ENCODE data around the gene ZFPM1.
"Not testable (repeated sequence)": the region's sequence is repeated elsewhere in the genome, so short reads cannot be mapped to it uniquely, and the experiment has no call there.

ZFPM1 gene

DNA sequence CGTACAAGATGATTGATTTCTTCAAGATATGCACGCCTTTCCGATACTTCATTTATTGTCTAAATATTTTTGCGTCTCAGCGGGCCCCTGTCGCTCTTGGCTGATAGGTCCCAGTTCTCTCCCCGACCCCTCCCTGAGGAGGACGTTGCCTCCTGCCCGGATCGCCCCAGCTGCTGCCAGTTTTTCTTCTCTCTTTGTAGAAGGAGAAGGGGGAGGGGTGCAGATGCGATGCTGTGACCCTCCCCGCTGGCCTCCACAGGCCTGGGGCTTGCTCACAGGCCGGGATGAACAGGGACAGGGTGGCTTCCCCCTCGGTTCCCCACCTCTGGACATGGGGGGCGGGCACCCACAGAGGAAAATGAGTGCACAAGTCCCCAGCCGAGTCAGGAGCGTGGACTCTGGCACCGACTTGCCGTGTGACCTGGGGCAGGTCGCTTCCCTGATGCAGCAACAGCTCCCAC is 63.6 kb downstream of the ZFPM1 start:
- FAIRE-seq: no peak

DNA sequence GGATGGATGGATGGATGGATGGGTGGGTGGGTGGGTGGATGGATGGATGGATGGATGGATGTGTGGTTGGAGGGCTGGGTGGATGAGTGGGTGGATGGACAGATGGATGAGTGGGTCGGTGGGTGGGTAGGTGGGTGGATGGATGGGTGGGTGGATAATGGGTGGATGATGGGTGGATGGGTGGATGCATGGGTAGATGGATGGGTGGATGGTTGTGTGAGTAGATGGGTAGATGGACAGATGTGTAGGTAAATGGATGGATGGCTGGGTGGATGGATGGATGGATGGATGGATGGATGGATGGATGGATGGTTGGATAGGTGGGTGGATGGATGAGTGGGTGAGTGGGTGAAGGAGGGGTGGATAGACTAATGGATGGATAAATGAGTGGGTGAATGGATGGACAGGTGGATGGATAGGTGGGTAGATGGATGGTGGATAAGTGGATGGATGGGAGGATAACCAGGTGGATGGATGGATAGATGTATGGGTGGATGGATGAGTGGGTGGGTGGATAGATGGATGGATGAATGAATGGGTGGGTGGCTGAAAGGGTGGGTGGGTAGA is 64.2 kb downstream of the ZFPM1 start:
- not testable (repeated sequence) for FAIRE-seq

DNA sequence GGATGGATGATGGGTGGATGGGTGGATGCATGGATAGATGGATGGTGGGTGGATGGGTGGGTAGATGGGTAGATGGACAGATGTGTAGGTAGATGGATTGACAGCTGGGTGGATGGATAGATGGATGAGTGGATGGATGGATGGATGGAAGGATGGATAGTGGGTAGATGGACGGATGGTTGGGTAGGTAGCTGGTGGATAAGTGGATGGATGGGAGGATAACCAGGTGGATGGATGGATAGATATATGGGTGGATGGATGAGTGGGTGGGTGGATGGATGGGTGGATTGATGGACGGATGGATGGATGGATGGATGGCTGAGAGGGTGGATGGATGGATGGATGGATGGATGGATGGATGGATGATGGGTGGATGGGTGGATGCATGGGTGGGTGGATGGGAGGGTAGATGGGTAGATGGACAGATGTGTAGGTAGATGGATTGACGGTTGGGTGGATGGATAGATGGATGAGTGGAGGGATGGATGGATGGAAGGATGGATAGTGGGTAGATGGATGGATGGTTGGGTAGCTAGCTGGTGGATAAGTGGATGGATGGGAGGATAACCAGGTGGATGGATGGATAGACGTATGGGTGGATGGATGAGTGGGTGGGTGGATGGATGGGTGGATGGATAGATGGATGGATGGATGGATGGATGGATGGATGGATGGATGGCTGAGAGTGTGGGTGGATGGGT is 65.5 kb downstream of the ZFPM1 start:
- FAIRE-seq: not testable (repeated sequence)

DNA sequence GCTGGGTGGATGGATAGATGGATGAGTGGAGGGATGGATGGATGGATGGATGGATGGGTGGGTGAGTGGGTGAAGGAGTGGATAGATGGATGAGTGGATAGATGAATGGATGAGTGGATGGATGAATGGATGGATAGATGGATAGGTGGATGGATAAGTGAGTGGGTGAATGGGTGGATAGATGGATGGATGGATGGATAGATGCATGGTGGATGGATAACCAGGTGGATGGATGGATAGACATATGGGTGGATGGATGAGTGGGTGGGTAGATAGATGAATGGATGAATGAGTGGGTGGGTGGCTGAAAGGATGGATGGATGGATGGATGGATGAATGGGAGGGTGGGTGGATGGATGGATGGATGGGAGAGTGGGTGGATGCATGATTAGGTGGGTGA is 66.2 kb downstream of the ZFPM1 start:
- no peak for FAIRE-seq

DNA sequence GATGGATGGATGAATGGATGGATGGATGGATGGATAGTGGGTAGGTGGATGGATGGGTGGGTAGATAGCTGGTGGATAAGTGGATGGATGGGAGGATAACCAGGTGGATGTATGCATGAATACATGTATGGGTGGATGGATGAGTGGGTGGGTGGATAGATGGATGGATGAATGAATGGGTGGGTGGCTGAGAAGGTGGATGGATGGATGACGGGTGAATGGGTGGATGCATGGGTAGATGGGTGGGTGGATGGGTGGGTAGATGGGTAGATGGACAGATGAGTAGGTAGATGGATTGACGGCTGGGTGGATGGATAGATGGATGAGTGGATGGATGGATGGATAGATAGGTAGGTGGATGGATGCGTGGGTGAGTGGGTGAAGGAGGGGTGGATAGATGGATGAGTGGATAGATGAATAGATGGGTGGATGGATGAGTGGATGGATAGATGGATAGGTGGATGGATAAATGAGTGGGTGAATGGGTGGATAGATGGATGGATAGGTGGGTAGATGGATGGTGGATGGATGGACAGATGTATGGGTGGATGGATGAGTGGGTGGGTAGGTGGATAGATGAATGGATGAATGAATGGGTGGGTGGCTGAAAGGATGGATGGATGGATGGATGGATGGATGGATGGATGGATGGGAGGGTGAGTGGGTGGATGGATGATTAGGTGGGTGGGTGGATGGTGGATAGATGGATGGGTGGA is 67.0 kb downstream of the ZFPM1 start:
- FAIRE-seq: no peak

DNA sequence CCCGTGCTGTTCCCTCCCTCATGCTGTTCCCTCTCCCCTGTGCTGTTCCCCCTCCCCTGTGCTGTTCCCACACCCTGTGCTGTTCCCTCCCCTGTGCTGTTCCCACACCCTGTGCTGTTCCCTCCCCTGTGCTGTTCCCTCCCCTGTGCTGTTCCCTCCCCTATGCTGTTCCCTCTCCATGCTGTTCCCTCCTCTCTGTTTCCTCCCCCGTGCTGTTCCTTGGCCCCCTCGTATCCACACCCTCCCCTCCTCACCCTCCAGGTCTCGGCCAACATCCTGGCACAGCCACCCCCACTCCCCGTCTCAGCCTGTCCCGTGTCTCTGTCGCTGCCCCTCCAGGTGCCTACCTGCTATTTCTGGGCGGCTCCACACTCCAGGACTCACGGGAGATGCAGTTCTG is 68.6 kb downstream of the ZFPM1 start:
- FAIRE-seq: no peak

DNA sequence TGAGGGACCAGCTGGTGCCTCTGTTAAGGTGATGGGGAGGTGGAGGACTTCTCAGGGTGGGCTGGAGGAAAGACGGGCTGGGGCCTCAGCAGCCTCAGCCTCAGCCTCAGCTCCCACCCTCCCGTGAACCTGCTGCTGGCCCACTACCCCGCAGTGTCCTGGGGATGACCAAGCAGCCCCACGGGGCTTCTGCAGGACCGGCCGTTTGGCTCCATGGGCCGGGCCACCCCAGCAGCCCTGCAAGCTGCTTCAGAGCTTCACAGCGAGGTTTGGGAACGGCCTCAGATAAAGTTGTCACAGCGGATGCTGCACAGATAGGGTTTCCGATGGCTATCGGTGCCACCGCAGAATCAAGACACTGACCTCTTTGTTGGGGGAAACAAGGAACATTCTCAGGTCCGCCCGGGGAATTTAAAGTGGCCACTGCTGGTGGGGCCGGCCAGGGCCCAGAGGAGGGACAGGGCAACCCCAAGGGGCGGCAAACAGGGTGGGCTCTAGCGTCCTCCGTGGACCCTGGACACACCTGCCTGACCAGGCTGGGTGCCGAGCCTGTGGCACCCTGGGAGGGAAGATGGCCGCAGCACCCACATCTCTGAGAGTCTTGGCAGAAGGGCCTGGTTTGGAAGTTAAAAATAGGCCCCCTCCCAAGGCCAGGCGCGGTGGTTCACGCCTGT is 69.3 kb downstream of the ZFPM1 start:
- no peak for FAIRE-seq

DNA sequence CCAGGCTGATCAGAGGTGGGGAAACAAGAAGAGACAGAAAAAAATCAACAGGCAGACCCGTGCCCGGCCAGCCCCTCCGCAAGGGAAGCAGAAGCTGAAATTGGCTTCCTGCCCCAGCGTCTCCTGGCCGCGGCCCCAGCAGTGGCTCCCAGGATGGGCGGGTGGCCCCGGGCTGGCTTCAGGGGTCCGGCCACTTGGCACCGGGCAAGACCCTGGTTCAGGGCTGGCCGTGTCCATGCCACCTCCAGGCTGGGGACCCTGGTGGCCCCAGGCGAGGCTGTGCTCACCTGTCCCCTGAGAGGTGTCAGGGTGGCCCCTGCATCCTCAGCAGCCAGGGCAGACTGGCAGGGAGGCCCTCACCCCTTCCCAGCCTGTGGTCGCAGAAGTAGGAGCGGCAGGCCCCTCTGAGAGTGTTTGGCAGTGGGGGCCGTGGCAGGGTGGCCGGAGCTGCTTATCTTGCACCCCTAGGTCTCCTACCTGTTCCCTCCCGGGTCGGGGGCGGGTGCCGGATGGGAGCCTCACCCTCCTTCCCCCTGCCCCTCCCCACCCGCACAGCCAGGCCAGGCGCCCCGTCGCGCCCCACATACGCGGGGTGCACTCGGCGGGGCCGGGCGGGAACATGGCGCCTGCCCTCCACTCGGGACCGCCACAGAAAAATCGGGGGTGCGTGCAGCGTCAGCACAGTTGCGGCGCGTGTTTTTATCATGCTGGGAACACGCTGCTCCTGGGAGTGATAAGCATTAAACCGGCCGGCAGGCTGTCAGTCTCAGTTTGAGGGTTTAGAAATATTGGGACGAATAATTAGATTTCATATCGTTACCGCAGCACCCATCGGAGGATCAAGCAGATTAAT is 70.5 kb downstream of the ZFPM1 start:
- FAIRE-seq: no peak

DNA sequence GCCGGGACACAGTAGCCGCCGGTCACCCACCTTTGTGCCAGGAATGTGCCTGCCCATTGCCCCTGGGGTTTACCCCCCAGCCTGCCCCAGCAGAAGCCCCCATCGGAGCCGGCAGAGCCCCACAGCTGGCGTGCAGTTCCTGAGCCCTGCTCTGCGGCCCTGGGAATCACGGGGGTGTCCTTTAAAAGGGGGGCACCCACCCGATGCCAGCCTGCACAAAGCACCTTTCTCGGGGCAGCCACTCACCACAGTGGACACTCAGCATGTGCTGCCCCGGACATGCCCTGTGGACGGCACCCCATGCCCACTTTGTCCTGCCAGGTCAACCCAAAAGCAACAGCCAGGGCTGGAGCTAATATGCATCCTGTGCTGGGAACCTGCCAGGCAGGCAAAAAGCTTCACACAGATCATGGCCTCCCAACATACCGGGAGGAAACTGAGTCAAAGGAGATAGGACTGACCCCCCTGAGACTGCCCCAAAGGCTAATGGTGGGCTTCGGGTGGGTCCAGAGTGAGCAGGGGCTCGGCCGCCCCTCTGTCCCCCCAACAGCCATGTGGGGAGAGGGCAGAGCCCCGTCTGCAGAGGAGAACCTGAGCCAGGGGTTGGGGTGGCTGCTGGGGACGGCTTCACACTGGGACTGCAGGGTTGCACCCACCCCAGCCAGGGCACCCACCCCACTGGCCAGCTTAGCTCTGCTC is 71.3 kb downstream of the ZFPM1 start:
- FAIRE-seq: no peak

DNA sequence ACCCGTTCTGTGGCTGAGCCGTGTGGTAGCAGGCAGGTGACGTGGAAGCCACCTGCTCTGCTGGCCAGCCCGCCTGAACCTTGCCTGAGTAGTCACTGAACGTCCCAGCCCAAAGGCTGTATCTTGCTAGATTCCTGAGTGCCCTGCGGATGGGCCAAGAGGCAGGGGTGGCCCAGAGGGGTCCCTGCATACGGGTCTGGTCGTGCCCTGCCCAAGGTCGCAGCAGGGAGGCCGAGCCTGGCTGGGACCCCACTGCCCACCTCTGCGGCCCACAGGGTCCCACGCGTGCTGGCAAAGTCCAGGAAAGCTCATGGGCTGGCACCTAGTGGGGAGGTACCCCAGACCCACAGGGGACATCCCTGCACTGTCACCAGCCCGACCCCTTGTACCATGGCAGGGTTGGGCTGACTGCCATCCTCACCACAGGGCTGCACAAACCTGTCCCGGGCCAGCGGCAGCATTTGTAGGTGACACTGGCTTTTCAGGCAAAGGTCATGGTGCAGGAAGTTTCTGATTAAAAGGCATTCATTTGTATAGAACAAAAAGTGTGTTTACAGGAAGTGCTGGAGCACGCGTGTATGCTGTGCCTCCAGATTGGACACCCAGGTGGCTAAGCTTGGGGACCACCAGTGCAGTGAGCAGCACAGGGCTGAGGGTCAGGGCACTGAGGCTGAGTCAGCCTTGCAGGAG is 72.0 kb downstream of the ZFPM1 start:
- no peak for FAIRE-seq

DNA sequence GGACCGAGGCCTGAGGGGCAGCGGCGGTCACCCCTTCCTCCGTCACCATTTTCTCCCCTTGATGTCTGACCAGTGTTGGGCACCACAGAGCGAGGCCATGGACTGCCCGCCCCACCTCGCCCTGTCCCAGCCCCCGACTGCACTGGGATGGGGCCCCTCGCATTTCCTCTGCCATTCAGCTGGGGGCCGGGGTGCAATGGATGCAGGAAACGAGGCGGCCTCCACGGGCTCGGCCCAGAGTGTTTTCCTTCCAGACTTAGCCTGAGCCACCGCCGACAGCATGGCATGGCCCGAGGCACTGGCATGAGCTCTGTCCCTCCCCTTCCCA is 72.5 kb downstream of the ZFPM1 start:
- FAIRE-seq: no peak

DNA sequence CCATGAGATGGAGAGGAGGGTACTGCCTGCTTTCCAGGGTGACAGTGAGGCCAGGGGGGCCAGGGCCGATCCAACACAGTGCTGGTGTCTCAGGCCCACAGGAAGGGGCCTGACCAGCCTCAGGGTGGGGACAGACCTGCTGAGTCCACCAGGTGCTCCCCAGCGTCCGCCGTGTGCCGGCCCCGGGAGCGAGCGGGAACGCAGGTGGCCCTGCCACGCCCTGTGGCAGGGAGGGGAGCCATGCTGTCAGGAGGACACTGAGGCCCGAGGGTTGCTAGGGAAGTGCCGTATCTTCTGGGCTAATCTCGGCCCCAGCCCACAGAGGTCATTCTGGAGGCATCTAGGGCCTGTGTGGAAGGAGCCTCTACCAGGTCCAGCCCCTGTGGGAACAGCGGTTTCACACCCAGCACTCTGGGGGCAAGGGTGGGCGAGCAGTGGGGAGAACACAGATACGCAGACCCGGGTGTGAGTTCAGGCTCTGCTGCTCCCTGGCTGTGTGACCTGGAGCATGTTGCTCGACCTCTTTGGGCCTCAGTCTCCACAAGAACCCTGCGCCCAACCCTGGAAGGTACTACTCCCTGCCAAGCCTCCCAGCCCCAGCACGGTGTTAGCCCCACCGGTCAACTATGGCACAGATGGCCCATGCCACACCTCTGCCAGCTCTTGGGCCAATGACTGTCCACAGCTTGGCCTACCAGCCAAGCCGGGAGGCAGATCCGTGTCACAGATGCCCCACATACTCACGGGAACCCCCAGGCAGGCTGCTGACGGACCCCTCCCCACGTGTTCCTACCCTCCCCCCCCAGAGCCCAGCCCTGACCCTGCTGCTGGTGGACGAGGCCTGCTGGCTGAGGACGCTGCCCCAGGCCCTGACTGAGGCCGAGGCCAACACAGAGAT is 73.2 kb downstream of the ZFPM1 start:
- FAIRE-seq: no peak

DNA sequence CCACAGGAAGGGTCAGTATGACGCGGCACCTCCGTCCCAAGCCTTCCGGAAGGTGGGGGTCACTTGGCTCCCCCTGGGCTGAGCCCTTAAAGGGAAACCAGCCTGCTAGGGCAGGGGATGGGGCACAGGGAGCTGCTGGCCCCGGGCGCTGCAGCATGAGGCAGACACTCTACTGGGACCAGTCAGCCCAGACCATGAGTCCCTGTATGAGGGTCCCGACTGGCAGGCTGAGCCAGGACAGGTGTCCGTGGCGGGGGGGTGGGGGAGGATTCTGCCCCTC is 73.8 kb downstream of the ZFPM1 start:
- no peak for FAIRE-seq

DNA sequence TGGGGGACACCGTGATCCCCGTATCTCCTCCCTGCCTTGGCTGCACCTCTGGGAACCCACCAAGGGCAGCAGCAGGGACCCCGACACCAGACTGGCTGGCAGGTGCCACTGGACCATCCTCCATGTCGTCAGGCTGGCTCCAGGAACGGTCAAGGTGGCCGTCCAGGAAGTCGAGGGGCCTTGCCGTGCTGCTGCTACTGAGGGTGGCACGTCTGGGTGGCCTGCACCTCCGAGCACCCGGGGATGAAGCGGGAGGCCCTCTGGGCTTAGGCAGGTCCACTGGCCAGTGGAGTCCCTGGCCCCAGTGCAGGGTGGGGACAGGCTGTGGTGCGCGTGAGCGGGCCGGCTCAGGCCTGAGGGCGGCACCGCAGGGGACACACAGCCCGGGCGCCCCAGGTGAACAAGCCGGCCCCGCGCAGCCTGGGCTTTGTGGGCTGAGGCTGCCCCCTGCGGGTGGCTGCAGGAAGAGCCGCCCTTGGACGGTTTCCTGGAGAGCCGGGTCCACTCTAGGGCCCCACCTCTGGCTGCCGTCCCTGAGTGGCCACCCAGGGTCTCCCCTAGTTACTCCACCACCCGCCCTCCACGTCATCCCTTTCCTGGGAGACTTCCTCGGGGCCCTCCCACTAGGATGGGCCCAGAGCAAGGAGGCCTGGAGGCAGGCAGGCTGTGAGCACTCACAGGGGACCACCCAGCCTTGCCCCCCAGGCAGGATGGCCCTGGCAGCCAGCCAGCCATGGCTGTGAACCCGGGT is 74.3 kb downstream of the ZFPM1 start:
- no peak for FAIRE-seq

DNA sequence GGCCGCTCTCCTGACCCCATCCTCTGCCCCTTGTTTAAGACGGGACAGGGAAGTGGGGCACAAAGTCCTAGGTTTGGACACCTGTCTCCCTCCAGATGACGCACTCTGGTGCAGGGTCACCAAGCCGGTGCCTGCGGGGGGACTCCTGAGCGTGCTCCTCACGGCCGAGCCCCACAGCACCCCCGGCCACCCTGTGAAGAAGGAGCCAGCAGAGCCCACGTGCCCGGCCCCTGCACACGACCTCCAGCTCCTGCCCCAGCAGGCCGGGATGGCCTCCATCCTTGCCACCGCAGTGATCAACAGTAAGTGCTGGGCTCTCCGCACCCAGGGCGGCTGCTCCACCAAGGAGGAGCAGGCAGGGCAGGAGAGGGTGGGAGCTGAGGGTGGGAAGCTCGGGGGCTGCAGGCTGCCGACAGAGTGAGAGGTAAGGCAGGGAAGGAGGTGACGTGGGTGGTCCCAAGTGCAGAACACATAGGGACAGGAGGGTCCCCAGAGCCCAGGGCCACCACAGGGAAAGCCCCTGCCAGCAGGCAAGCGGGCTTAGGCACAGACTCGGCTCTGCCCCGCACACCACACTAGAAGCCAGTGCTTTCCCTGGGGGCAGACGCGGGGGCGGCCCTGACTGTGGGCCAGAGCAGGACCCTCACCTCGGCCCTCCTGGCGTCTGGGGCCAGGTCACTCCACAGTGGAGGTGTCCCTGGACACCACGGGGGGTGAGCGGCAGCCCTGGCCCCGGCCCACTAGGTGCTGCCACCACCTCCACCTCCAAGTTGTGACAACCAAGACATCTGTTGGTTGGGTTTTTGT is 75.1 kb downstream of the ZFPM1 start:
- FAIRE-seq: no peak

DNA sequence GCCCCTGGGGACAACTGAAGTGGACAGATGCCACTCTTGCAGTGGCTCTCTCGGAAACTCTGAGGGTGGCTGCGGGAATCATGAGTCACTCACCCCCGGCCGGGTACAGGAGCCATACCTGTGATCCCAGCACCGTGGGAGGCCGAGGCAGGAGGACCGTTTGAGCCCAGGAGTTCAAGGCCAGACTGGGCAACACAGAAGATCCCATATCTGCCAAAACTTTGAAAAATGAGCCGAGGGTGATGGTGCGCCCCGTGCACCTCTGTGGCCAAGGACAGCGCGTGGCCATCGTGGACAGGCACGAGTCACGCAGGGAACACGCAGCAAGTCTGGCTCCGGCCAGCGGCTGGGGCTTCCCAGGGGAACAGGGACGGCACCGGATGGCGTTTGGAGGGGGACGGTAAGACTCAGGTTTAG is 75.8 kb downstream of the ZFPM1 start:
- no peak for FAIRE-seq

DNA sequence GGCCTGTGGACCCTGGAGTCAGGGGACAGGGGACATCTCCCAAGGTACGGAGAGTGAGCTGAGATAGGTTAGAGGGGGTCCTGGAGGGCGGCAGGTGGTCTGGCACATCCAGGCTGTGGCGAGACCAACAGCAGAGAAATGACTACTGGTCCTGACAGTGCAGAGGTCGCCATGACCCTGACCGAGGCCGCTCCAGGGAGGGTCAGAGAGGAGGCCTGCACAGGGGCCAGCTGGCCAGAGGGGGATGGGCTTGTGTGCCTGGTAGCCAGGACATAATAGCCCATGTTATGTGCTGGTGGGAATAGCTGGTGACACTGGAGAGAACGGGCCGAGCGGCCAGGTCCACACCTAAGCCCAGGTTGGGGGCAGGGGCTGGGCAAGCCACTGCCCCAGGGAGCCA is 76.5 kb downstream of the ZFPM1 start:
- no peak for FAIRE-seq

DNA sequence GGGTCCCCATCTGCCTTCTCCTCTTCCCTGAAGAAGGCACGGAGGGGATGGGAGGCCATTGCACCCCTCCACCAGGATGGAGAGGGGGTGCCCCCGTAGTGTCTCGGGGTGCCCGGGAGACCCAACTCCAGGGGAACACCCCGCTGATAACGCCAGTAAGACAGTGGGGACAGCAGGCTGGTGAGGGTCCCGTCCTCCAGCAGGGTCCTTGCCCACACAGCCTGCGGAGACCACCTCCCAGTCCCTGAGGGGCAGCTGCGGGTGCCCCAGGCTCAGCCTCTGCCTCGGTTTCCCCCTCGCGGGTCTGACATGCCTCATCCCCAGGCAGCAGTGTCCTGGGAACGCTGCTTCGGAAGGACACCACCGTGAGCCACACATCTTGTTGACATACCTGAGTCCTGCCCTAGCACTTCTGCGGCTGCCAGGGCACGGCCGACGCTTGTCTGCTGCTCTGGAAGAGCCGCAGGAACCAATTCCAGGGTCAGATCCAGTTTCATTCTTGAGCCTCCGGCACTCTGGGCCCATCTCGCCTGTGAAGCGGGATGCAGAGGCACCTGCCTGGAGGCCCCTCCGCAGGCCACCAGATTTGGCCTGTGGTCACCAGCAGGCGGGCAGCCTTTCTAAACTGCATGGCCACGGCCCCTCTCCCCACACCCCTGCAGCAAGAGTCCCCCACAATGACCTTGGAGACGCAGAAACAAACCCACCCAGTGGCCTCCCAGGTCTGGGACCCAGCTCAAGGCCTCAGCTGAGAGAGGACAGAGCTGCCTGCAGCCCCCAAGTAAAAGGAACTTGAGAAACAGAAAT is 77.2 kb downstream of the ZFPM1 start:
- FAIRE-seq: no peak
